Occipital lobe (tissue), 2 donors: ENCODE data around the gene SLC22A31. TPM values are rescaled to one million over a fixed set of nuclear protein-coding genes. Genes with fewer than 3 reads are reported as not detected.

Experiments
- DNase-seq: peaks from one replicate; lab custom pipeline; 2025; lab: John Stamatoyannopoulos, UW
- total RNA-seq: library from RNA; depleted of rRNA; stranded (reverse); fragments of >200 nt; gene quantifications from one replicate; pipeline ENCODE4 v1.2.3, GENCODE V29; 2014

Gene SLC22A31
- total RNA-seq, 1 donor from 2014 or later, result not detected

- peak; percentile 51 for DNase-seq
Observed at GRCh38 chr16:89216315-89217137, 16.2 kb upstream of the SLC22A31 start.

GRCh38 chr16:89210904-89211515, 10.7 kb upstream of the SLC22A31 start:
- DNase-seq, result no peak

GRCh38 chr16:89210165-89210903, 10.0 kb upstream of the SLC22A31 start:
- DNase-seq, result no peak

GRCh38 chr16:89209522-89210044, 9.2 kb upstream of the SLC22A31 start:
- DNase-seq, result no peak

GRCh38 chr16:89207993-89208392, 7.7 kb upstream of the SLC22A31 start:
- DNase-seq, result no peak

- no peak for DNase-seq
Observed at GRCh38 chr16:89202422-89203215, 2.3 kb upstream of the SLC22A31 start.

- DNase-seq, result peak; percentile 6
Observed at GRCh38 chr16:89201439-89202377, 1.4 kb upstream of the SLC22A31 start.

- DNase-seq, result no peak
Observed at GRCh38 chr16:89200850-89201411, 594 bp upstream of the SLC22A31 start.

- no peak for DNase-seq
Observed at GRCh38 chr16:89199241-89200123, 855 bp downstream of the SLC22A31 start.

- no peak for DNase-seq
Observed at GRCh38 chr16:89198417-89199240, 1.7 kb downstream of the SLC22A31 start.

- no peak for DNase-seq
Observed at GRCh38 chr16:89197633-89198416, 2.5 kb downstream of the SLC22A31 start.

GRCh38 chr16:89197033-89197632, 3.2 kb downstream of the SLC22A31 start:
- no peak for DNase-seq

- no peak for DNase-seq
Observed at GRCh38 chr16:89195521-89196171, 4.7 kb downstream of the SLC22A31 start.

- no peak for DNase-seq
Observed at GRCh38 chr16:89194340-89195311, 5.7 kb downstream of the SLC22A31 start.
